22Rv1 (cell line): Measurements from ENCODE around the gene SPACDR.
A peak's percentile ranks its signal among the peaks of the same experiment; 100 is the strongest.

Experiments
- H3K27ac ChIP-seq: fragments of 450-650 bp; 2 replicates; pipeline ENCODE4 v1.5.1; 2017
- ZFX ChIP-seq: fragments of 450-650 bp; IDR thresholded peaks from 2 replicates; pipeline ENCODE4 v1.6.1; 2017; ENCODE audit warnings: antibody characterized with exemption, borderline replicate concordance
- TF ChIP-seq, protein P1 (sequence below): fragments of 450-650 bp; IDR thresholded peaks from 2 replicates; pipeline ENCODE4 v1.5.1; 2017; ENCODE audit warnings: mild to moderate bottlenecking

Gene SPACDR

DNA sequence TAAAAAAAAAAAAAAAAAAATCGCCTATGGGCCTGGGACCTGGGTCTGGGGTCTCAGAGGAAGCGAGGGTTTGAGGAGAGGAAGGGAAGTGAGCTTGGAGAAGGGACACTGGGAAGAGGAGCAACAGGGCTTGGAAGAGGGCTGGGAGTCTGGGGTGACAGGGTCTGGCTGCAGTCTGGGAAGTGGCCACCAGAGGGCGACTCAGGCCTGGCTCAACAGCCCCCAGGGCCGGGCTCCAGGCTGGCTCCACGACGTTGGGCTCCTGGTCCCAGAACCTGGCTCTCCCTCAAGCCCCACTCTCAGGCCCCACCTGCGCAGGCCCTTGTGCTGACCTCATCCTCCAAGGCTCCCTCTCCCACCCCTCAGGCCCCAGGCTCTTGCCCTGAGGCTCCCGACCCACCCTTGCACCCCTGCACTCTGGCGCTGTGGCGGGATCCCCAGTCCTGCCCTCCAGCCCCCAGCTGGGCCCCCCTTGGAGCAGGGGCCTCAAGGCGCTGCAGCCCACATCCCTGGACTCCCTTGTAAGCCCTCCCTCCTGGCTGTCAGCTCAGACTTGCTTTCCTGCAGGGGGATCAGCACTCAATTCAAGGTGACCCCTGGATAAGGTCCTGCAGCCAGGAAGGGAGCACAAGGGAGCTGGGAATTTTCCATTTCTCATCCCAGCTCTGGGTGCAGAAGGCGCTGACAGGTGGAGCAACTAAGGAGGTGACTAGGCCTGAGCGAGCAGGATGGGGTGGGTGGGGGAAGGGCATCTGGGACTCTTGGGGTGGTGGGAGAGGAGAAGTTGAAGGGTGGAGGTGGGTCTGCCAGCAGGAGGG is 5.4 kb upstream of the SPACDR start:
- H3K27ac ChIP-seq, result peak overlapping the region; percentile 31; the same call in 1 of the 2 replicates
- TF ChIP-seq ZFX, result no peak
- TF ChIP-seq, protein P1, sequence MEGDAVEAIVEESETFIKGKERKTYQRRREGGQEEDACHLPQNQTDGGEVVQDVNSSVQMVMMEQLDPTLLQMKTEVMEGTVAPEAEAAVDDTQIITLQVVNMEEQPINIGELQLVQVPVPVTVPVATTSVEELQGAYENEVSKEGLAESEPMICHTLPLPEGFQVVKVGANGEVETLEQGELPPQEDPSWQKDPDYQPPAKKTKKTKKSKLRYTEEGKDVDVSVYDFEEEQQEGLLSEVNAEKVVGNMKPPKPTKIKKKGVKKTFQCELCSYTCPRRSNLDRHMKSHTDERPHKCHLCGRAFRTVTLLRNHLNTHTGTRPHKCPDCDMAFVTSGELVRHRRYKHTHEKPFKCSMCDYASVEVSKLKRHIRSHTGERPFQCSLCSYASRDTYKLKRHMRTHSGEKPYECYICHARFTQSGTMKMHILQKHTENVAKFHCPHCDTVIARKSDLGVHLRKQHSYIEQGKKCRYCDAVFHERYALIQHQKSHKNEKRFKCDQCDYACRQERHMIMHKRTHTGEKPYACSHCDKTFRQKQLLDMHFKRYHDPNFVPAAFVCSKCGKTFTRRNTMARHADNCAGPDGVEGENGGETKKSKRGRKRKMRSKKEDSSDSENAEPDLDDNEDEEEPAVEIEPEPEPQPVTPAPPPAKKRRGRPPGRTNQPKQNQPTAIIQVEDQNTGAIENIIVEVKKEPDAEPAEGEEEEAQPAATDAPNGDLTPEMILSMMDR, result peak; percentile 99

DNA sequence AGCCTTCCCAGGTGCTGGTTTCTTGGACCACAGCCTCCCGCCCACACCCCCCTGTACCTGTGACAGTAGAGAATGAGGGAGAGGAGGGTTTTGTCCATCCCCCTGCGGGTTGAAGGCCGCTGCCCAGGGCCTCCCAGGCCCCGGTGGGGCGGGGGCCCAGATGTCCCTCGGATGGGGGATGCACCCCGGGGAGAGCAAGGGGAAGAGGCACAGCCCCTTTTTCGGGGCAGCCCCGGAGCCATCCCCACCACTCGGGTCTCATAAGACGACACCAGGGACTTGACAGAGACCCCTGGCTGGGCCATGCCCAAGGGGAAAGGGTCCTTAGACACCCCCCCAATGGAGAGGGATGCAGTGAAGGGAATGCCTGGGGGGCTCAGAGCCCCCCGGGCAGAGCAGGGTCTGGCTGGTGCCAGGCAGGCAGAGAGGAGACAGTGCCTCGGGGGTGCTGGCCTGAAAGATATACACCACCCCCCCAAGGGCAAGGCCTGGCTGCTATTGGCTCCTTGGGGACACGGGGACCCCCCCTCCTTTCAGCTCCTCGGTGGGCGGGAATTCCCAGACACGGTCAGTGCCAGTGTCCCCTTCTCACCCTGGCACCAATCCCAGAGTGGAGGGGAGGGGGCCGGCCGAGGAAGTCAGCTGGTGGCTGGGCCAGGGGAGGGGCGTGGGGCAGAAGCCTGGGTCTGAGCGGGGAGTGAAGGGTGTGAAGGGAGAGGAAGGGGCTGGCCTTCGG is 3.7 kb upstream of the SPACDR start:
- H3K27ac ChIP-seq, result no peak overlapping the region
- no peak for TF ChIP-seq ZFX
- TF ChIP-seq, protein P1, result no peak

DNA sequence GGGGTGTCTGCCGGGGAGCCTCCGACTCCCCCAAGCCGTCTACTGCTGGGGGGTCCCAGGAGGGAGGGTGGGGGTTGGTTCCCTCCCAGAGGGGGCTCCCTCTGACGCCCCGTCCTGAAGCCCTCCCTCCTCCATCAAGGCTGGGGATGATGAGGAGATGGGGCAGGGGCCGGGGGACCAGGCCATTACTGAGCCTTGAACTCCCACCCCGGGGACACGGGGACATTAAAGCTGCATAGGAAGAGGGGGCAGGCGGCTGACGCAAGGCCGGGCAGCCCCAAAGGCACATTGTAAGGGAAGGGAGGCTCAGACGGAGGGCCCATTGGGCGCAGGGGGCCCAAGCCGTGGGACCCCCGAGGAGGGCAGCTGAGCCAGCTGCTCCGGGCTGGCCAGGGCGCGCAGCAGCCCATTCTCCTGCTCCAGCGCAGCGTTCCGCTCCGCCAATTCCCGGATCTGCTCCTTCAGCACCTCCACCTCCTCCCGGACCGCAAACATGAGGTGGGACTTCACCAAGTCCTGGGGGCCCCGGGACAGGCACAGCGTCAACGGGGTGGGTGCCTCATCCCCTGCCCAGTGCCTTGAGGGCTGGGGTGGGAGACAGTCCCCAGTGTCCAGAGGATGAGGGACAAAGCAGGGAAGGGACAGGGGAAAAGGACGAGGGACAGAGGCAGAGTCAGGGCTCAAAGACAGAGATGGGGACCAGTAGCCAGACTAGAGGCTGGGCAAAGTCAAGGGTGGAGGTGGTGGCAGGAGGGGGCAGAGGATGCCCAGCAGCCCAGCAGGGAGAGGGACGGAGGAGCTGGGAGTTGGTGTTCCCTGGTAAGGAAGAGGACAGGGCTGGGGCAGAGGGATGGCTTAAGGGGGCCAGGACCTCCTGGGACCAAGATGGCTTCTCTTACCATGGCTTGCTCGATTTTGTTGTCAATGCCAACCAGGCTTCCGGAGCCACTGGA is 2.9 kb upstream of the SPACDR start:
- no peak for TF ChIP-seq ZFX
- TF ChIP-seq, protein P1, result no peak
- H3K27ac ChIP-seq, result no peak overlapping the region

DNA sequence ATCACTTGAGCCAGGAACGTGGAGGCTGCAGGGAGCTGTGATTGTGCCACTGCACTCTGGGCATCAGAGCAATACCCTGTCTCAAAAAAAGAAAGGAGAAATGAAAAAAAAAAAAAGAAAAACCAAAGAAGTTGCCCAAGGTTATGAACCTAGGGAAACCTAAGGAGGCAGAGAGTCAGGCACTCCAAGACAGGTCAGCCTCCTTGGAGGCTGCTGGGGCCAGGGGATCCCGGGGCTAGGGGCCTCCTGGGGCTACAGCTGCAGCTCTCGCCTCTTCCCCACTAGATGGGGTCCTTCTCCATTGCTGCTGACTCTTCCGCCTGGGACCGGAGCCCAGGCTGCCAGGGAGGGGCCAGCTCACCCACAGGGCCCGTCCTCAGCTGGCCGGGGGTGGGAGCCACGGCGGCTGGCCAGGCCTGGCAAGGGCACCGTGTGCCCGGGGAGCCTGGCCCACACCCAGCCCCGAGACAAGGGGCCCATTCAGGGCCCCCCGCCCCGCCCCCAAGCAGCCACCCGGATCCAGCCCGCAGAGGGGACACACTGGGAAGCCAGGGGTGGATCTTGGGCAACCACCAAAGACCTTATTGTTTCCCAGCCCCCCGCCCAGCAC is 1.7 kb upstream of the SPACDR start:
- H3K27ac ChIP-seq, result 0 out of 2 replicates have a peak overlapping the region, but pooled peaks have one; percentile 16
- TF ChIP-seq ZFX, result no peak
- TF ChIP-seq, protein P1, result peak; percentile 24

DNA sequence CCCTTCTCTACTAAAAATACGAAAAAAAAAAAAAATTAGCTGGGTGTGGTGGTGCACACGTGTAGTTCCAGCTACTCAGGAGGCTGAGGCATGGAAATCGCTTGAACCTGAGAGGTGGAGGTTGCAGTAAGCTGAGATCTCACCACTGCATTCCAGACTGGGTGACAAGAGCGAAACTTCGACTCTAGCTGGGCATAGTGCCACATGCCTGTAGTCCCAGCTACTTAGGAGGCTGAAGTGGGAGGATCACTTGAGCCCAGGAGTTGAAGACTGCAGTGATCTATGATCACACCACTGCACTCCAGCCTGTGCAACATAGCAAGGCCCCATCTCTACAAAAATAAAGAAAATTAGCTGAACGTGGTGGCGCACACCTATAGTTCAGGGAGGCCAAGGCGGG is 1.2 kb upstream of the SPACDR start:
- 0 out of 2 replicates have a peak overlapping the region, but pooled peaks have one; percentile 16 for H3K27ac ChIP-seq
- TF ChIP-seq, protein P1, result no peak
- TF ChIP-seq ZFX, result no peak

DNA sequence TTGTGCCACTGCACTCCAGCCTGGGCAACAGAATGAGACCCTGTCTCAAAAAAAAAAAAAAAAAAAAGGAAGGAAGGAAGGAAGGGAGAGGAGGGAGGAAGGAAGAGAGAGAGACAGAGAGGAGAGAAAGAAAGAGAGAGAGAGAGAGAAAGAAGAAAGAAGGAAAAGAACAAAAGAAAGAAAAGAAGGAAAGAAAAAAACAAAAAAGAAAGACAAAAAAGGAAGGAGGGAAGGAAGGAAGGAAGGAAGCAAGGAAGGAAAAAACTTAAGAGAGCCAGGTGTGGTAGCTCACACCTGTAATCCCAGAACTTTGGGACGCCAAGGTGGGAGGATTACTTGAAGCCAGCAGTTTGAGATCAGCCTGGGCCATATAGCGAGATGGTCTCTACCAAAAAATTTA is 731 bp upstream of the SPACDR start:
- TF ChIP-seq, protein P1, result no peak
- no peak for TF ChIP-seq ZFX
- H3K27ac ChIP-seq, result no peak overlapping the region
